Measurements from ENCODE around the gene TSN.

TSN gene

GRCh38 chr2:121746071-121746578, 9.3 kb upstream of the TSN start:
- no peak for DNase-seq (ENCODE audit: low spot score)

GRCh38 chr2:121748202-121748601, 7.2 kb upstream of the TSN start:
- DNase-seq (ENCODE audit: low spot score) = no peak

GRCh38 chr2:121754851-121755236, 607 bp upstream of the TSN start:
- no peak for DNase-seq (ENCODE audit: low spot score)

DNA sequence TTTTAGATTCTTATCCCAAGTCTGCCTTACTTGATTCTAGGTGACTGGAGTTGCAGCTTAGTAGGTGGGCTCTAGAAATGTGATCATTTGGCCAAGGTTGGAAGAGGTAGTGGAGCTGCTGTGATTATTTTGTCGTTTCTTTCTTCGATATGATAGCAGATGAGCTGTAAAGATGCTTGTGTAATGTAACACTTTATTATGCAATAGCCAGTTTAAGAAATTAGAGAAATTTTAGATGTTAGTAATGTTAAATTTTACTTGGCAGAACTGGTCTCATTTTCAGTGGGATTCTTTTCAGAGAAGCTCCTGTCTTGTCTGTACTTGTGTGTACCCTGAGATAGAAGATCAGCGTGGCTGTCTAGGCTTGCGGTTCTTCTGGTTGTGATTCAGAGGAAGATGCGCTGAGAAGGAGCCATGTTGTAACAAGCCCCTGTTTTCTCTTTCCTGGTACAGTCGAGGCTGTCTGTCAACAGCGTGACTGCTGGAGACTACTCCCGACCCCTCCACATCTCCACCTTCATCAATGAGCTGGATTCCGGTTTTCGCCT, 9.3 kb downstream of the TSN start:
- DNase-seq (ENCODE audit: low spot score) = no peak

- DNase-seq (ENCODE audit: low spot score) = no peak
Observed at GRCh38 chr2:121766624-121767023, 11.2 kb downstream of the TSN start.

- no peak for DNase-seq (ENCODE audit: low spot score)
Observed at GRCh38 chr2:121768143-121768755, 12.8 kb downstream of the TSN start.

GRCh38 chr2:121771976-121772742, 16.7 kb downstream of the TSN start:
- DNase-seq (ENCODE audit: low spot score) = no peak

DNA sequence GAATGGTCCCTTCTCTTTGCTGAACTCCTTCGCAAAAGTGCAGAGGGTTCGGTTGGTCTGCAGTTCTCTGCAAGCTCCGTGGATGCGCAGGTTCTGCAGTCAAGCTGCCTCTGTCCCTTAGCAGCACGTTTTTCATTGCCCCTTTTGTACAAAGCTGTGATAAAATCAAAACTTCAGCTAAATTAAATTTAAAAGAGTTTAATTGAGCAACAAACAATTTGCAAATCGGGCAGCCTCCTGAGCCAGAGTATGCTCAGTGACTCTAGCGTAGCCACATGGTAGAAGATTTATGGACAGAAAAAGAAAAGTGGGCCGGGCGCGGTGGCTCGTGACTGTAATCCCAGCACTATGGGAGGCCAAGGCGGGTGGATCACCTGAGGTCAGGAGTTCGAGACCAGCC, 18.8 kb downstream of the TSN start:
- DNase-seq (ENCODE audit: low spot score) = no peak

GRCh38 chr2:121776361-121776760, 20.9 kb downstream of the TSN start:
- DNase-seq (ENCODE audit: low spot score) = no peak

DNA sequence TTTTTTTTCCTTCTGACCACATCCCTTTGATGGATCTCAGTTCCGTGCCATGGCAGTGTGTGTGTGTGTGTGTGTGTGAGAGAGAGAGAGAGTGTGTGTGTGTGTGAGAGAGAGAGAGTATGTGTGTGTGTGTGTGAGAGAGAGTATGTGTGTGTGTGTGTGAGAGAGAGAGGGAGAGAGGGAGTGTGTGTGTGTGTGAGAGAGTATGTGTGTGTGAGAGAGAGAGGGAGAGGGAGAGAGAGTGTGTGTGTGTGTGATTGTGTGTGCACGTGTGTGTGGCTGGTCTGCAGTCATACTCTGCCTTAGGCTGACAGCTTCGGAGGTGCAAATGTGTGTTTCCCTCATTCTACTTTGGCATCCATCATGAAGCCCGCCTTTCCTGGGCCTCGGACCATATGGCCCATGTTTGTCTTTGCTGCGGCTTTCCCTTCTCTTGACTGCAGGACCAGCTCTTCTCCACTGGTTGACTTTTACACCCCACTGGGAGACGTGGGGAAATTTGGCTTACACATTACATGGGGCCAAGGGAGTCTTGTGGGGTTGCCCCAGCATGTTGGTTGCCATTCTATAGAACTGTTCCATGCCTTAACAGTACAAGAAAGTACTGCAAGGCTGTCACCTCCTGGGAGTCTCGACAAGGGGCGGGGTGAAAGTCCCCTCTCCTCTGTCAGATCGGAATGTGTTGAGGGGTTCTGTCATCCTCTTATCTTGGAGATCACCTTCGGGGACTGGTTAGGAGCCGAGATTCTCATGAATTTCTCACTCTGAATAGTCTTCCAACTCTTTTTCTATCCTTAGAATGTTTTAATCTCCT, 21.6 kb downstream of the TSN start:
- no peak for DNase-seq (ENCODE audit: low spot score)

- DNase-seq (ENCODE audit: low spot score) = no peak
Observed at GRCh38 chr2:121777699-121778058, 22.2 kb downstream of the TSN start.

GRCh38 chr2:121778741-121779487, 23.5 kb downstream of the TSN start:
- DNase-seq (ENCODE audit: low spot score) = no peak

DNA sequence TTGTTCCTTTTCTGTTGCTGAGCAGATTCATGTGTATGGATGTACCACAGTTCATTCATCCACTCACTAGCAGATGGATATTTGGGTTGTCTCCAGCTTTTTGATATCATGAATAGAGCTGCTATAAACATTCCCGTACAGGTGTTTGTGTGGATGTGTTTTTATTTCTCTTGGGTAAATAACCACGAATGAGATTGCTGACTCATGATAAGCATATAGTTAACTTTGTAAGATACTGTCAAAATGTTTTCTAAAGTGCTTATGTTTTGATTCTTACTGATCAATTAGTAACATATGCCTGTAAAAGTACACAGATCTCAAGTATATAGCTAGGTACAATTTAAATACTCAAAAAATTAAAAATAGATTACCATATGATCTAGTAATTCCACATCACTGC, 27.7 kb downstream of the TSN start:
- DNase-seq (ENCODE audit: low spot score) = no peak

GRCh38 chr2:121788685-121789084, 33.2 kb downstream of the TSN start:
- DNase-seq (ENCODE audit: low spot score) = no peak

DNA sequence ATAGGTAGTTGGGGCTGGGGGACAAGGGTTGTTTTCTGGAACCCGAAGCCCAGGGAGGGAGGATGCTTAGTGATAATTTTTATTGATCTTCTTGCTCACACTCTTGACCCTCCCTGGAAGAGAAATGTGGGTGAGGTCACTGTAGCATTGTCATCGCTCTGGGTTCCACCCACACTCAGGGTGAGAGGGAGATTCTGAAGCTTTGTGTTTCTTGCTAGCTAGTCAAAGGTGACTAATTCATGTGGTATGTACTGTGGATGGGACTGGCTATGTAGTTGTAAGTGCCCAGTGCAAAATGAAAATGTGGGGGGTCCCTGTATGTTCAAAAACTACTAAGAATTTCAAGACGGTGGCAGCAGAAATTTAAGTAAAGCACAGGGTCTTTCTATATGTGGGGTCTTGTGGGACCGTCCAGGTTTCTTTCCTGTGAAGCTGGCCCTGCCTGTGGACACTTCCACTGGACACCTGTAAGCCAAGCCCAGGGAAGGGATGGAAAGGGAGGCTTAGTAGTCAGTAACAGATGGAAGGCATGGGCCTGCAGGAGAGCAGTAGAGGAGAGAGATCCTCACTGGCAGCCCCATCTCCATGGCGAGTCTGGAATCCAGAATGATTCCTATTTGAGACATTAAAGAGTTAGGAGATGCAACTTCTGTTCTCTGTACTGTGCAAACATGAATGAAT, 35.0 kb downstream of the TSN start:
- DNase-seq (ENCODE audit: low spot score) = peak; percentile 54

DNA sequence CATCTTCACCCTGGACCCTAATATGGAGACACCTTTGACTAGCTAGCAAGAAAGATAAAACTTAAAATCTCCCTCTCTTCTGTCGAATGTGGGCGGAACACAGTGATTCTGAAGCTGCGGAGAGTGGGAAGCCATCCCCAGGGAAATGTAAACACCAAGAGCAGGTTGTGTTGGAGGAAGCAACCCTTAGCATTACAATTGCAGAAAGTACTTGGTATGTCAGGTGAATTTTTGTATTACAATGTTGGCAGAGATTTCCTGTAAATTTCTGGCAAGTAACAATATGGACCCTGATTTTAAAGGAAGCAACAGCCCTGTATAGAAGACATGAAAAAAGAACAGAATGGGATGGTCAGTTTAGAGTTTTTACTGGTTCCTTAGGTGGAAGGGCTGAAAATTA, 35.8 kb downstream of the TSN start:
- no peak for DNase-seq (ENCODE audit: low spot score)

- no peak for DNase-seq (ENCODE audit: low spot score)
Observed at GRCh38 chr2:121791801-121792221, 36.4 kb downstream of the TSN start.

DNA sequence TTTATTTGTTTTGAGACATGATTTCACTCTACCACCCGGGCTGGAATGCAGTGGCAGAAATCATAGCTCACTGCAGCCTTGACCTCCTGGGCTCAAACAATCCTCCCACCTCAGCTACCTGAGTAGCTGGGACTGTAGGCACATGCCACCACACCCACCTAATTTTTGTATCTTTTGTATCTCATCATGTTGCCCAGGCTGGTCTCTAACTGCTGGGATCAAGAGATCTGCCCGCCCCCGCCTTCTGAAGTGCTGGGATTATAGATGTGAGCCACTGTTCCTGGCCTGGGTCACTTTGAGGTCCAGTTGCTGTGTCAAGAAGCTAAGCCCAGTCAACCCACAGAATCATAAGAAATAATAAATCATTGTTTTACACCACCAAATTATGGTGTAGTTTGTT, 38.4 kb downstream of the TSN start:
- DNase-seq (ENCODE audit: low spot score) = no peak

DNA sequence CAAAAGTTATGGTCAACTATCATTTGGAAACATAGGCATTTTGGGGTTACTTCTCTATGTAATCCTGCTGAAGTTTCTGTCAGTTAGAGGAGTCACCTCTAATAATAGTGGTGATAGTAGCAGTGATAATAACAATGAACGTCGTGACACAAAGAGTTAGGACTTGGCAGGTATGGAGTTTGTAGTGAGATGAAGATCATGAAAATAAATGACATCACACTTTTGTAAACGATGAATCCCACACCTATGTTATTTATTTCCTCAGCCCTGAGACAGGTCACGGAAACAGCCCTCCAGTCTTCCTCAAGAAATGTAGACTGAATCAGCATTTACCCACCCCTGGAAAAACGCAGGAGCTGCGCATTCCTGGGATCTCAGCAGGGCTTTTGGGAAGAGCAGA, 38.8 kb downstream of the TSN start:
- no peak for DNase-seq (ENCODE audit: low spot score)

DNA sequence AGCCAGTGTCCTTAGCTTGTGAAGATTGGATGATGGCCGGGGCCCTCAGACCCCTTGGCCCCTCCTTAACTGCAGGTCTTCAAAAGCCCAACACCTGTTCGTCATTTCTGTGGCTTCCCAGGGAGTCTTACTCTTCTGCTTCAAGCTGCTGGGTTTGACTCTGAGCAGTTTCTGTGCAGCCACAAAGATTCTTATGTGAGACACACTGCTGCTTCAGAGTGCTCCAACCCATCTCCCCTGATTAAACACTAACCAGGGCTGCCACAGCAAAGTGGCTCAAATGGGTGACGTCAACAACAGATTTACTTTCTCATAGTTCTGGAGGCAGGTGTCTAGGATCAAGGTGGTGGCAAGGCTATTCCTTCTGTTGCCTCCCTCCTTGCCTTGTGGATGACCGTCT, 40.8 kb downstream of the TSN start:
- no peak for DNase-seq (ENCODE audit: low spot score)

GRCh38 chr2:121798617-121799016, 43.2 kb downstream of the TSN start:
- DNase-seq (ENCODE audit: low spot score) = no peak
